HL-60 (cell line): ENCODE data around the gene NAALADL2.

Experiments
- DNase-seq, 2 experiments: peaks; one replicate each; pipeline ENCODE4 v3.0.0-alpha.2; 2010 to 2020; ENCODE audit warnings: low read depth in 1 of 2, low spot score in 1 of 2
- H3K27ac ChIP-seq: fragments of 250-450 bp; sonication (Bioruptor Pico); replicated peaks from 2 replicates; pipeline ENCODE4 v1.5.1; 2020; ENCODE audit warnings: mild to moderate bottlenecking, moderate library complexity
- H3K27me3 ChIP-seq: fragments of 250-450 bp; sonication (Bioruptor Pico); 2 replicates; pipeline ENCODE4 v1.5.1; 2021; ENCODE audit warnings: mild to moderate bottlenecking, moderate library complexity; ENCODE audit not compliant: insufficient read depth, poor library complexity, severe bottlenecking
- H3K4me3 ChIP-seq: replicated peaks from 2 replicates; pipeline ENCODE4 v1.5.1; 2011; ENCODE audit warnings: mild to moderate bottlenecking, control low read depth, low read length; ENCODE audit not compliant: insufficient read depth
- CTCF ChIP-seq: IDR thresholded peaks from one replicate; pipeline ENCODE4 v1.5.1; 2011; ENCODE audit warnings: low read length, control low read depth, inconsistent platforms; ENCODE audit not compliant: insufficient read depth
- GABPA ChIP-seq: IDR thresholded peaks from 2 replicates; pipeline ENCODE4 v1.6.1; 2012; ENCODE audit warnings: low read depth
- POLR2AphosphoS5 ChIP-seq: IDR thresholded peaks from 2 replicates; pipeline ENCODE4 v1.6.1; 2012; ENCODE audit warnings: low read depth
- REST ChIP-seq: IDR thresholded peaks from 2 replicates; pipeline ENCODE4 v1.6.1; 2012; ENCODE audit warnings: low read depth; ENCODE audit not compliant: insufficient replicate concordance
- SPI1 ChIP-seq: IDR thresholded peaks from 2 replicates; pipeline ENCODE4 v1.6.1; 2012; ENCODE audit warnings: low read depth, mild to moderate bottlenecking, borderline replicate concordance

The NAALADL2 gene

GRCh38 chr3:174815750-174816149, 43.4 kb upstream of the NAALADL2 start:
- TF ChIP-seq GABPA, result no peak
- no peak for TF ChIP-seq SPI1
- no peak for TF ChIP-seq REST
- no peak for TF ChIP-seq POLR2AphosphoS5
- TF ChIP-seq CTCF, result no peak
- H3K4me3 ChIP-seq, result no peak overlapping the region
- H3K27ac ChIP-seq, result no peak overlapping the region
- no peaks in the 10 kb centered on the region for H3K27me3 ChIP-seq
- DNase-seq, result no peak

GRCh38 chr3:174820885-174821284, 38.2 kb upstream of the NAALADL2 start:
- Histone ChIP-seq H3K4me3 (no peak overlapping the region), H3K27ac (no peak overlapping the region), H3K27me3 (no peaks in the 10 kb centered on the region)
- DNase-seq, result no peak
- TF ChIP-seq SPI1 (no peak), CTCF (no peak), POLR2AphosphoS5 (no peak), GABPA (no peak), REST (no peak)

GRCh38 chr3:174821477-174821876, 37.7 kb upstream of the NAALADL2 start:
- Histone ChIP-seq H3K27me3 (no peaks in the 10 kb centered on the region), H3K4me3 (no peak overlapping the region), H3K27ac (no peak overlapping the region)
- TF ChIP-seq POLR2AphosphoS5, result no peak
- TF ChIP-seq REST, result no peak
- no peak for TF ChIP-seq CTCF
- TF ChIP-seq GABPA, result no peak
- TF ChIP-seq SPI1, result no peak
- DNase-seq, result no peak
